SK-N-SH (cell line): Measurements from ENCODE around the gene CYSTM1. TPM values are rescaled to one million over a fixed set of nuclear protein-coding genes. Genes with fewer than 3 reads are reported as not detected.

ENCODE experiments used
- CTCF ChIA-PET: fragments of 300-600, 350-600 bp; formaldehyde crosslinking; extraction: SDS; loops from one replicate; lab custom pipeline; 2021; lab: Yijun Ruan, JAX
- POLR2A ChIA-PET: fragments of 350-600 bp; sonication (Branson Sonifier 250); formaldehyde crosslinking; extraction: SDS; loops from one replicate; lab custom pipeline; 2020; ENCODE audit warnings: antibody characterized with exemption, inconsistent platforms; lab: Yijun Ruan, JAX
- DNase-seq: peaks from one replicate; pipeline ENCODE4 v3.0.0; 2012
- H2AFZ ChIP-seq: fragments of 200-600 bp; sonication (generic); 2 replicates; pipeline ENCODE4 v1.8.1; 2016; ENCODE audit warnings: antibody characterized with exemption, mild to moderate bottlenecking, low read depth
- H3F3A ChIP-seq: fragments of 200-600 bp; sonication (generic); replicated peaks from 2 replicates; pipeline ENCODE3; 2016; ENCODE audit warnings: antibody characterized with exemption, mild to moderate bottlenecking; ENCODE audit not compliant: insufficient read depth
- H3K27ac ChIP-seq, 2 experiments: fragments of 200-500 bp in 1 of 2; fragments of 200-600 bp in 1 of 2; sonication (Bioruptor generic) in 1 of 2; sonication (generic), shearing (Covaris generic) in 1 of 2; 2 replicates each; pipeline versions ENCODE4 v1.5.1 to v1.6.1; 2014 to 2016; ENCODE audit warnings: low read depth in 2 of 2, inconsistent platforms in 1 of 2, low read length in 1 of 2, mild to moderate bottlenecking in 1 of 2, mixed read lengths in 1 of 2
- H3K27me3 ChIP-seq: fragments of 200-600 bp; sonication (generic), shearing (Covaris generic); 2 replicates; pipeline ENCODE4 v1.6.1; 2016; ENCODE audit warnings: mixed run types; ENCODE audit not compliant: insufficient read depth
- H3K36me3 ChIP-seq, 2 experiments: fragments of 200-500 bp in 1 of 2; fragments of 200-600 bp in 1 of 2; sonication (Bioruptor generic) in 1 of 2; sonication (generic) in 1 of 2; replicated peaks in 1 of 2; 2 replicates each; pipeline versions ENCODE3 to v1.5.1; 2014 to 2016; ENCODE audit warnings: low read length in 1 of 2, mild to moderate bottlenecking in 1 of 2; ENCODE audit not compliant: insufficient read depth in 2 of 2, control insufficient read depth in 1 of 2
- H3K4me1 ChIP-seq, 2 experiments: fragments of 200-500 bp in 1 of 2; fragments of 200-600 bp in 1 of 2; sonication (Bioruptor generic) in 1 of 2; sonication (generic), shearing (Covaris generic) in 1 of 2; 2 replicates each; pipeline versions ENCODE4 v1.5.1 to v1.6.1; 2014 to 2016; ENCODE audit warnings: low read depth in 1 of 2, low read length in 1 of 2, mixed run types in 1 of 2; ENCODE audit not compliant: insufficient read depth in 2 of 2, control insufficient read depth in 1 of 2
- H3K4me2 ChIP-seq: fragments of 200-600 bp; sonication (generic), shearing (Covaris generic); 2 replicates; pipeline ENCODE4 v1.6.1; 2017; ENCODE audit warnings: mixed run types
- H3K4me3 ChIP-seq, 2 experiments: fragments of 200-500 bp in 1 of 2; fragments of 200-600 bp in 1 of 2; sonication (Bioruptor generic) in 1 of 2; sonication (generic), shearing (Covaris generic) in 1 of 2; 2 replicates each; pipeline versions ENCODE4 v1.5.1 to v1.8.1; 2014 to 2016; ENCODE audit warnings: low read depth in 2 of 2, inconsistent platforms in 1 of 2, low read length in 1 of 2, mild to moderate bottlenecking in 1 of 2, mixed read lengths in 1 of 2, moderate library complexity in 1 of 2
- H3K79me2 ChIP-seq: fragments of 200-600 bp; sonication (generic); 2 replicates; pipeline ENCODE4 v1.8.1; 2017; ENCODE audit warnings: mild to moderate bottlenecking; ENCODE audit not compliant: insufficient read depth
- H3K9ac ChIP-seq: fragments of 200-600 bp; sonication (generic); 2 replicates; pipeline ENCODE4 v1.6.1; 2017; ENCODE audit warnings: mixed run types
- H3K9me2 ChIP-seq: fragments of 200-600 bp; sonication (generic); 2 replicates; pipeline ENCODE4 v1.6.1; 2017; ENCODE audit warnings: mixed run types
- H3K9me3 ChIP-seq: fragments of 200-600 bp; sonication (generic); 2 replicates; pipeline ENCODE4 v1.6.1; 2017; ENCODE audit warnings: mixed run types, mild to moderate bottlenecking, moderate library complexity
- H4K20me1 ChIP-seq: fragments of 200-600 bp; sonication (generic); 2 replicates; pipeline ENCODE4 v1.6.1; 2017; ENCODE audit warnings: mild to moderate bottlenecking, mixed run types; ENCODE audit not compliant: insufficient read depth
- FOXJ3 ChIP-seq: sonication (generic); formaldehyde crosslinking; IDR thresholded peaks from 2 replicates; pipeline ENCODE4 v1.5.1; 2020; ENCODE audit warnings: mild to moderate bottlenecking, missing genetic modification reagents
- GABPA ChIP-seq: IDR thresholded peaks from 2 replicates; pipeline ENCODE4 v1.4.0; 2012; ENCODE audit warnings: low read depth, mild to moderate bottlenecking
- GATA2 ChIP-seq: sonication (generic); formaldehyde crosslinking; IDR thresholded peaks from 2 replicates; pipeline ENCODE4 v1.5.0; 2020; ENCODE audit warnings: mild to moderate bottlenecking, missing genetic modification reagents
- IRF3 ChIP-seq: fragments of 150-350 bp; IDR thresholded peaks from 2 replicates; pipeline ENCODE4 v1.6.1; 2016; ENCODE audit warnings: mild to moderate bottlenecking, low read depth, low read length
- JUND ChIP-seq: IDR thresholded peaks from 2 replicates; pipeline ENCODE4 v1.4.0; 2012
- MAX ChIP-seq: IDR thresholded peaks from 2 replicates; pipeline ENCODE4 v1.4.0; 2012; ENCODE audit warnings: low read depth
- MXI1 ChIP-seq: IDR thresholded peaks from 2 replicates; pipeline ENCODE4 v1.6.1; 2012; ENCODE audit warnings: mild to moderate bottlenecking, low read depth, low read length, improper control_type of control experiment
- NRF1 ChIP-seq: IDR thresholded peaks from 2 replicates; pipeline ENCODE4 v1.6.1; 2012; ENCODE audit warnings: low read depth, mild to moderate bottlenecking, low read length
- PBX3 ChIP-seq: IDR thresholded peaks from 2 replicates; pipeline ENCODE4; 2012
- SIN3A ChIP-seq: IDR thresholded peaks from 2 replicates; pipeline ENCODE4 v1.6.1; 2012; ENCODE audit warnings: low read depth, mild to moderate bottlenecking, low read length, moderate library complexity, borderline replicate concordance
- TAF1 ChIP-seq: IDR thresholded peaks from 2 replicates; pipeline ENCODE4 v1.6.1; 2012; ENCODE audit warnings: low read depth, mild to moderate bottlenecking, low read length, moderate library complexity, borderline replicate concordance
- TCF12 ChIP-seq: IDR thresholded peaks from 2 replicates; pipeline ENCODE4 v1.4.0; 2012
- TEAD4 ChIP-seq: IDR thresholded peaks from 2 replicates; pipeline ENCODE4 v1.4.0; 2012; ENCODE audit warnings: mild to moderate bottlenecking, borderline replicate concordance; ENCODE audit not compliant: insufficient read depth
- USF1 ChIP-seq: IDR thresholded peaks from 2 replicates; pipeline ENCODE4 v1.4.0; 2012; ENCODE audit warnings: low read depth, borderline replicate concordance
- WGBS: methylation state at CpG from one replicate; pipeline ENCODE4 v1.1.6; 2017; ENCODE audit warnings: low lambda C conversion rate; 5-methylcytosine and 5-hydroxymethylcytosine counted together
- polyA plus RNA-seq, 3 experiments: library from polyadenylated mRNA; depleted of rRNA; stranded (reverse); fragments of >200 nt; gene quantifications; 2 replicates each; pipeline ENCODE4 v1.2.3, GENCODE V29; 2012
- TF ChIP-seq, protein P1 (sequence below): fragments of 200-600 bp; sonication (generic); IDR thresholded peaks from 2 replicates; pipeline ENCODE4 v1.6.1; 2017; ENCODE audit warnings: antibody characterized with exemption, mild to moderate bottlenecking, moderate library complexity
- TF ChIP-seq, protein P2 (sequence below): IDR thresholded peaks from 2 replicates; pipeline ENCODE4 v1.4.0; 2012; ENCODE audit warnings: low read depth, borderline replicate concordance

The CYSTM1 gene
- polyA plus RNA-seq, 1 of the 3 experiments (the other 2 are of a cell fraction) = 27.1 TPM

DNA sequence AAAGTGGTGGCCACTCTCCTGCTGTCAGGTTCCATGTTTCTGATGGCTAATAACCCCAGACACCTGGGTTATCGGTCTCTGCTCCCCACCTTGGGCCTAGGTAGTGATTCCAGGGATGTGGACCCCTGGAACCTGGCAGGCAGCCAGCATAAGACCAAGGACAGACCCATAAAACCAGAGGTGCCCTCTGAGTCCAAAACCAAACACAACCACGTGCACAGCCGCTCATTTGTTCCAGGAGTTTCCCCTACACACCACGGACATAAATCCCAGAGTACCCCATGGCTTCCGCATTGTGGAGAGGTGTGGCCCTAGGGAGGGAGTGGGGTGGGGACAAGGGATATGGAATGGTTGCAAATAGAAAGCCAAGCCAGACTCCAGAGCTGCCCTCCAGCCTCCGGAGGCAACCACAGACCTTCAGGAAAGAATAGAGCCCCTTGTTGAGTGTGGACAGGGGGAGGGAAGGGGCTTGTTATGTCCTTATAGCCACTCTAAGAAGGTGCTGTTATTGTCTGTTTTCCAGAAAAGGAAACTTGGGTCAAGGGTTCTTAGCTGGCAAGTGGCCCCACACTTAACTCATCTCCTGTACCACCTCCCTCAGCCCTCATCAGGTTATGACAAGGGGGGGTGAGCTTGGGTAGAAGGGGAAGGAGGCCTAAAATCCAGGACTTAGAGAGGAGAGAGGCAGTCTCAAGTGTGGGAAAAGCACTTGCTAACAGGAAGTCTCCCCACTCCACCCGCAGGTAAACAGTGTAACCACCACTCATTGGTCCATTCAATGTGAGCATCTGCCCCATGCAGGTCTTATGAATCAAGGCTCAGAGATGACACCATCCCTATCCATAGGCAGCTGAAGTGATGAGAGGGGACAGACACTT is 23.6 kb upstream of the CYSTM1 start:
- Histone ChIP-seq H3K27ac (no peak overlapping the region), H2AFZ (no peak overlapping the region), H4K20me1 (peaks cover under 1% of the 10 kb centered on the region; the same call in 1 of the 2 replicates), H3K36me3 (no peaks in the 10 kb centered on the region), H3K79me2 (peaks cover 3% of the 10 kb centered on the region; the same call in 1 of the 2 replicates), H3F3A (no peaks in the 10 kb centered on the region), H3K9me2 (no peaks in the 10 kb centered on the region), H3K27me3 (no peaks in the 10 kb centered on the region), H3K9me3 (no peaks in the 10 kb centered on the region), H3K4me3 (no peak overlapping the region), H3K4me2 (no peak overlapping the region), H3K9ac (no peak overlapping the region), H3K4me1 (peaks cover 0 to 2% of the 10 kb centered on the region in 2 experiments; a peak in 1 of 4 replicates)
- DNase-seq = no peak
- 87% methylated on average over 7 of the region's 7 CpGs for WGBS
- TF ChIP-seq GABPA (no peak), SIN3A (no peak), NRF1 (no peak), FOXJ3 (CRISPR knock-in tag) (no peak), GATA2 (CRISPR knock-in tag) (no peak), MXI1 (no peak), MAX (no peak), JUND (no peak), USF1 (no peak), TCF12 (no peak), TEAD4 (no peak), PBX3 (no peak), IRF3 (no peak), TAF1 (no peak)
- TF ChIP-seq, protein P1, sequence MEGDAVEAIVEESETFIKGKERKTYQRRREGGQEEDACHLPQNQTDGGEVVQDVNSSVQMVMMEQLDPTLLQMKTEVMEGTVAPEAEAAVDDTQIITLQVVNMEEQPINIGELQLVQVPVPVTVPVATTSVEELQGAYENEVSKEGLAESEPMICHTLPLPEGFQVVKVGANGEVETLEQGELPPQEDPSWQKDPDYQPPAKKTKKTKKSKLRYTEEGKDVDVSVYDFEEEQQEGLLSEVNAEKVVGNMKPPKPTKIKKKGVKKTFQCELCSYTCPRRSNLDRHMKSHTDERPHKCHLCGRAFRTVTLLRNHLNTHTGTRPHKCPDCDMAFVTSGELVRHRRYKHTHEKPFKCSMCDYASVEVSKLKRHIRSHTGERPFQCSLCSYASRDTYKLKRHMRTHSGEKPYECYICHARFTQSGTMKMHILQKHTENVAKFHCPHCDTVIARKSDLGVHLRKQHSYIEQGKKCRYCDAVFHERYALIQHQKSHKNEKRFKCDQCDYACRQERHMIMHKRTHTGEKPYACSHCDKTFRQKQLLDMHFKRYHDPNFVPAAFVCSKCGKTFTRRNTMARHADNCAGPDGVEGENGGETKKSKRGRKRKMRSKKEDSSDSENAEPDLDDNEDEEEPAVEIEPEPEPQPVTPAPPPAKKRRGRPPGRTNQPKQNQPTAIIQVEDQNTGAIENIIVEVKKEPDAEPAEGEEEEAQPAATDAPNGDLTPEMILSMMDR = no peak
- TF ChIP-seq, protein P2, sequence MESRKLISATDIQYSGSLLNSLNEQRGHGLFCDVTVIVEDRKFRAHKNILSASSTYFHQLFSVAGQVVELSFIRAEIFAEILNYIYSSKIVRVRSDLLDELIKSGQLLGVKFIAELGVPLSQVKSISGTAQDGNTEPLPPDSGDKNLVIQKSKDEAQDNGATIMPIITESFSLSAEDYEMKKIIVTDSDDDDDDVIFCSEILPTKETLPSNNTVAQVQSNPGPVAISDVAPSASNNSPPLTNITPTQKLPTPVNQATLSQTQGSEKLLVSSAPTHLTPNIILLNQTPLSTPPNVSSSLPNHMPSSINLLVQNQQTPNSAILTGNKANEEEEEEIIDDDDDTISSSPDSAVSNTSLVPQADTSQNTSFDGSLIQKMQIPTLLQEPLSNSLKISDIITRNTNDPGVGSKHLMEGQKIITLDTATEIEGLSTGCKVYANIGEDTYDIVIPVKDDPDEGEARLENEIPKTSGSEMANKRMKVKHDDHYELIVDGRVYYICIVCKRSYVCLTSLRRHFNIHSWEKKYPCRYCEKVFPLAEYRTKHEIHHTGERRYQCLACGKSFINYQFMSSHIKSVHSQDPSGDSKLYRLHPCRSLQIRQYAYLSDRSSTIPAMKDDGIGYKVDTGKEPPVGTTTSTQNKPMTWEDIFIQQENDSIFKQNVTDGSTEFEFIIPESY = no peak
- ChIA-PET CTCF (interaction anchor here (0.6 to 13.5 kb wide), 7 partner anchors 7 to 89 kb away, joined by 3 to 147 read pairs (median 4); partner anchors contain the start of gene PURA), POLR2A (no interaction called here)
